ENCODE measurements around the gene PCDHGA1.
"Not testable (repeated sequence)": the region's sequence is repeated elsewhere in the genome, so short reads cannot be mapped to it uniquely, and the experiment has no call there.

Gene PCDHGA1

DNA sequence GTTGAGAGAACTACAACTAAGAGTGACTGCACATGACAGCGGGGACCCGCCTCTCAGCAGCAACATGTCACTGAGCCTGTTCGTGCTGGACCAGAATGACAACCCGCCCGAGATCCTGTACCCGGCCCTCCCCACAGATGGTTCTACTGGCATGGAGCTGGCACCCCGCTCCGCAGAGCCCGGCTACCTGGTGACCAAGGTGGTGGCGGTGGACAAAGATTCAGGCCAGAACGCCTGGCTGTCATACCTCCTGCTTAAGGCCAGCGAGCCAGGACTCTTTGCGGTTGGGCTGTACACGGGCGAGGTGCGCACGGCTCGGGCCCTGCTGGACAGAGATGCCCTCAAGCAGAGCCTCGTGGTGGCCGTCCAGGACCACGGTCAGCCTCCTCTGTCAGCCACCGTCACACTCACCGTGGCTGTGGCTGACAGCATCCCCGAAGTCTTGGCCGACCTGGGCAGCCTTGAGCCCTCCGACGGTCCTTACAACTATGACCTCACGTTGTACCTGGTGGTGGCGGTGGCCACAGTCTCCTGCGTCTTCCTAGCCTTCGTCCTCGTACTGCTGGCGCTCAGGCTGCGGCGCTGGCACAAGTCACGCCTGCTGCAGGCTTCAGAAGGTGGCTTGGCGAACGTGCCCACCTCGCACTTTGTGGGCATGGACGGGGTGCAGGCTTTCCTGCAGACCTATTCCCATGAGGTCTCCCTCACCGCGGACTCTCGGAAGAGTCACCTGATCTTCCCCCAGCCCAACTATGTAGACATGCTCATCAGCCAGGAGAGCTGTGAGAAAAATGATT is 54.4 kb downstream of the PCDHGA1 start:
- WGBS, 2 experiments (ENCODE audit: insufficient coverage in 2 of 2), result 94 to 95% methylated on average over 39 to 43 of the region's 43 CpGs
- peaks cover 31% of the 10 kb centered on the region for H3K9me3 ChIP-seq (ENCODE audit: control insufficient read depth, low read length)
- no peaks in the 10 kb centered on the region for H3K36me3 ChIP-seq (ENCODE audit: control insufficient read depth, insufficient read depth, low read length)
- no peak overlapping the region for H3K4me3 ChIP-seq (ENCODE audit: extremely low read depth, insufficient read depth, low read length, poor library complexity, severe bottlenecking)
- no peaks in the 10 kb centered on the region for H3K4me1 ChIP-seq (ENCODE audit: control insufficient read depth, insufficient read depth, low read length, poor library complexity, severe bottlenecking)
- H3K27ac ChIP-seq (ENCODE audit: low read depth, low read length, severe bottlenecking), result no peak overlapping the region

DNA sequence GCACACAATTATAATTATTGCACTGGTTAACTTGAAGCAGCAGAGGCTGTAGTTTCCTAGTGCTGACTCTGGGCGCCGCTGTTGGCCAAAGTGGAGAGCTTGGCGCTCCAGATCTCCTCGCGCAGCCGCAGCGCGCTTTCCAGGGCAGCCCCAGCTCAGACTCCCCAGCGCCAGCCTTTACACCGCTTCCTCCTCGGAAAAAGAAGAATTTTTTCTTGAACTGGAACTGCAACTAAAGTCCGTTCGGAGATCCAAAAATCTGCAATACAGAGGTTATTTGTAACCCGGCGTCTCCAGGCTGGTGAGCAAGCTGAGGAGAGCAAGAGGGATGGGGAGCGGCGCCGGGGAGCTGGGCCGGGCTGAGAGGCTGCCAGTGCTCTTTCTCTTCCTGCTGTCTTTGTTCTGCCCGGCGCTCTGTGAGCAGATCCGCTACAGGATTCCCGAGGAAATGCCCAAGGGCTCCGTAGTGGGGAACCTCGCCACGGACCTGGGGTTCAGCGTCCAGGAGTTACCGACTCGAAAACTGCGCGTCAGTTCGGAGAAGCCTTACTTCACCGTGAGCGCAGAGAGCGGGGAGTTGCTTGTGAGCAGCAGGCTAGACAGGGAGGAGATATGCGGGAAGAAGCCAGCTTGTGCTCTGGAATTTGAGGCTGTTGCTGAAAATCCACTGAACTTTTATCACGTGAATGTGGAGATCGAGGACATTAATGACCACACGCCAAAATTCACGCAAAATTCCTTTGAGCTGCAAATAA is 57.4 kb downstream of the PCDHGA1 start, which contains the start of gene PCDHGB4:
Gene PCDHGB4, plus strand, starts transcription at position 142 of the 755 bp plus-strand sequence. Its CDS starts 187 bp downstream, at position 329.
- H3K4me1 ChIP-seq (ENCODE audit: control insufficient read depth, insufficient read depth, low read length, poor library complexity, severe bottlenecking); H3K27ac ChIP-seq (ENCODE audit: low read depth, low read length, severe bottlenecking); H3K36me3 ChIP-seq (ENCODE audit: control insufficient read depth, insufficient read depth, low read length): not testable (repeated sequence)
- peaks cover 49% of the 10 kb centered on the region for H3K9me3 ChIP-seq (ENCODE audit: control insufficient read depth, low read length)
- H3K4me3 ChIP-seq (ENCODE audit: extremely low read depth, insufficient read depth, low read length, poor library complexity, severe bottlenecking), result peak within 1 kb of the TSS; percentile 18
- WGBS, 2 experiments (ENCODE audit: insufficient coverage in 2 of 2), result 64 to 74% methylated on average over 12 to 15 of the region's 40 CpGs

DNA sequence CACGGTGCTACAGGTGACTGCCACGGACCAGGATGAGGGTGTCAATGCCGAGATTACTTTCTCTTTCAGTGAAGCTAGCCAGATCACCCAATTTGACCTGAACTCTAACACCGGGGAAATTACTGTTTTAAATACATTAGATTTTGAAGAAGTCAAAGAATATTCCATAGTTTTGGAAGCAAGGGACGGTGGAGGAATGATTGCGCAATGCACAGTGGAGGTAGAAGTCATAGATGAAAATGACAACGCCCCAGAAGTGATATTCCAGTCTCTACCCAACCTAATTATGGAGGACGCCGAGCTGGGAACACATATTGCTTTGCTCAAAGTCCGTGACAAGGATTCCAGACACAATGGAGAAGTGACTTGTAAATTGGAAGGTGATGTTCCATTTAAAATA is 58.3 kb downstream of the PCDHGA1 start:
- H3K9me3 ChIP-seq (ENCODE audit: control insufficient read depth, low read length), result peaks cover 50% of the 10 kb centered on the region

DNA sequence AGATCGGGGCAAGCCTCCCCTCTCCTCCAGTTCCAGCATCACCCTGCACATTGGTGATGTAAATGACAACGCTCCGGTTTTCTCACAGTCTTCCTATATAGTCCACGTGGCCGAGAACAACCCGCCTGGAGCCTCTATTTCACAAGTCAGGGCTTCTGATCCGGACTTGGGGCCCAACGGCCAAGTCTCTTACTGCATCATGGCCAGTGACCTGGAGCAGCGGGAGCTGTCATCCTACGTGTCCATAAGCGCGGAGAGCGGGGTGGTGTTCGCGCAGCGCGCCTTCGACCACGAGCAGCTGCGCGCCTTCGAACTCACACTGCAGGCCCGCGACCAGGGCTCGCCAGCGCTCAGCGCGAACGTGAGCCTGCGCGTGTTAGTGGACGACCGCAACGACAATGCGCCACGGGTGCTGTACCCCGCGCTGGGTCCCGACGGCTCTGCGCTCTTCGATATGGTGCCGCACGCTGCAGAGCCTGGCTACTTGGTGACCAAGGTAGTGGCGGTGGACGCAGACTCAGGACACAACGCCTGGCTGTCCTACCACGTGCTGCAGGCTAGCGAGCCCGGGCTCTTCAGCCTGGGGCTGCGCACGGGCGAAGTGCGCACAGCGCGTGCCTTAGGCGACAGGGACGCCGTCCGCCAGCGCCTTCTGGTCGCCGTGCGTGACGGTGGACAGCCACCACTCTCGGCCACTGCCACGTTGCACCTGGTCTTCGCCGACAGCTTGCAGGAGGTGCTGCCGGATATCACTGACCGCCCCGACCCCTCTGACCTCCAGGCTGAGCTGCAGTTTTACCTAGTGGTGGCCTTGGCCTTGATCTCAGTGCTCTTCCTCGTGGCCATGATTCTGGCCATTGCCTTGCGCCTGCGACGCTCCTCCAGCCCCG is 59.1 kb downstream of the PCDHGA1 start:
- no peaks in the 10 kb centered on the region for H3K4me1 ChIP-seq (ENCODE audit: control insufficient read depth, insufficient read depth, low read length, poor library complexity, severe bottlenecking)
- WGBS, 2 experiments (ENCODE audit: insufficient coverage in 2 of 2), result 95 to 97% methylated on average over 70 to 77 of the region's 77 CpGs
- peaks cover 15% of the 10 kb centered on the region for H3K36me3 ChIP-seq (ENCODE audit: control insufficient read depth, insufficient read depth, low read length)
- peaks cover 56% of the 10 kb centered on the region for H3K9me3 ChIP-seq (ENCODE audit: control insufficient read depth, low read length)
- H3K4me3 ChIP-seq (ENCODE audit: extremely low read depth, insufficient read depth, low read length, poor library complexity, severe bottlenecking), result no peak overlapping the region
- H3K27ac ChIP-seq (ENCODE audit: low read depth, low read length, severe bottlenecking), result no peak overlapping the region

More for the DNA sequence above, 58.3 kb downstream of the PCDHGA1 start:
- Histone ChIP-seq H3K4me3 (ENCODE audit: extremely low read depth, insufficient read depth, low read length, poor library complexity, severe bottlenecking) (no peak overlapping the region), H3K27ac (ENCODE audit: low read depth, low read length, severe bottlenecking) (no peak overlapping the region), H3K36me3 (ENCODE audit: control insufficient read depth, insufficient read depth, low read length) (peaks cover 14% of the 10 kb centered on the region), H3K4me1 (ENCODE audit: control insufficient read depth, insufficient read depth, low read length, poor library complexity, severe bottlenecking) (no peaks in the 10 kb centered on the region)
- WGBS, 2 experiments (ENCODE audit: insufficient coverage in 2 of 2), result 94 to 98% methylated on average over 4 to 6 of the region's 10 CpGs

DNA sequence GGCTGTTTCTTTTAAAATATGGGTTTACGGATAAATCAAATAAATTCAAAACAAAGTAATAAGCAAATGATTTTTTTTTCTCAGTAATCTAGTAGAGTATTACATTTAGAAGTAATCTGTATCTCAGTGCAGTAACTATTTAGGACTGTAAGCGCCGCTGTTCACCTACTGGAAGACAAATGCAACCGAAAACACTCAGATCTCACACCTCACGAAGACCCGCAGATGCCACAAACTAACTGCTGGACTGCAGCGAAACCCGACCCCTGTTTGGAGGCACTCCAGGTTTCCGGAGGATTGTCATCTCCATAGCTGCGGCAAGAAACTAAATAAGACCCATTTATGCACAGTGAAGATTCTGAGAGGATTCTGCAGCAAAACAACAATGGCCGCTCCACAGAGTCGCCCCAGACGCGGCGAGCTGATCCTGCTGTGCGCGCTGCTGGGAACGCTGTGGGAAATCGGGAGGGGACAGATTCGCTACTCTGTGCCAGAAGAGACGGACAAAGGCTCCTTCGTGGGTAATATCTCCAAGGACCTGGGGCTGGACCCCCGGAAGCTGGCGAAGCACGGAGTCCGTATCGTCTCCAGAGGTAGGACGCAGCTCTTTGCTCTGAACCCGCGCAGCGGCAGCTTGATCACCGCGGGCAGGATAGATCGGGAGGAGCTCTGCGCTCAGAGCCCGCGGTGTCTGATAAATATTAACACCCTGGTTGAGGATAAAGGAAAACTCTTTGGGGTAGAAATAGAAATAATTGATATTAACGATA is 62.3 kb downstream of the PCDHGA1 start, which contains the start of gene PCDHGA8:
Gene PCDHGA8, plus strand, starts transcription at position 205 of the 770 bp plus-strand sequence. Its CDS starts 181 bp downstream, at position 386.
- Histone ChIP-seq H3K27ac (ENCODE audit: low read depth, low read length, severe bottlenecking) (no peak within 1 kb of the TSS), H3K9me3 (ENCODE audit: control insufficient read depth, low read length) (peaks cover 63% of the 10 kb centered on the region), H3K4me3 (ENCODE audit: extremely low read depth, insufficient read depth, low read length, poor library complexity, severe bottlenecking) (no peak within 1 kb of the TSS), H3K4me1 (ENCODE audit: control insufficient read depth, insufficient read depth, low read length, poor library complexity, severe bottlenecking) (no peaks in the 10 kb centered on the region), H3K36me3 (ENCODE audit: control insufficient read depth, insufficient read depth, low read length) (peaks cover 15% of the 10 kb centered on the region)
- 92 to 96% methylated on average over 31 to 37 of the region's 38 CpGs for WGBS, 2 experiments (ENCODE audit: insufficient coverage in 2 of 2)

DNA sequence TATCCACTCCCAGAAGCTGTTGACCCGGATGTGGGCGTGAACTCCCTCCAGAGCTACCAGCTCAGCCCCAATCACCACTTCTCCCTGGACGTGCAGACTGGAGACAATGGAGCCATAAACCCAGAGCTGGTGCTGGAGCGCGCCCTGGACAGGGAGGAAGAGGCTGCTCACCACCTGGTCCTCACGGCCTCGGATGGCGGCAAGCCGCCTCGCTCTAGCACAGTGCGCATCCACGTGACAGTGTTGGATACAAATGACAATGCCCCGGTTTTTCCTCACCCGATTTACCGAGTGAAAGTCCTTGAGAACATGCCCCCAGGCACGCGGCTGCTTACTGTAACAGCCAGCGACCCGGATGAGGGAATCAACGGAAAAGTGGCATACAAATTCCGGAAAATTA is 63.0 kb downstream of the PCDHGA1 start:
- Histone ChIP-seq H3K9me3 (ENCODE audit: control insufficient read depth, low read length) (peaks cover 63% of the 10 kb centered on the region), H3K4me1 (ENCODE audit: control insufficient read depth, insufficient read depth, low read length, poor library complexity, severe bottlenecking) (no peaks in the 10 kb centered on the region), H3K27ac (ENCODE audit: low read depth, low read length, severe bottlenecking) (no peak overlapping the region), H3K4me3 (ENCODE audit: extremely low read depth, insufficient read depth, low read length, poor library complexity, severe bottlenecking) (no peak overlapping the region), H3K36me3 (ENCODE audit: control insufficient read depth, insufficient read depth, low read length) (peaks cover 15% of the 10 kb centered on the region)
- WGBS, 2 experiments (ENCODE audit: insufficient coverage in 2 of 2), result 95% methylated on average over 19 to 20 of the region's 21 CpGs

DNA sequence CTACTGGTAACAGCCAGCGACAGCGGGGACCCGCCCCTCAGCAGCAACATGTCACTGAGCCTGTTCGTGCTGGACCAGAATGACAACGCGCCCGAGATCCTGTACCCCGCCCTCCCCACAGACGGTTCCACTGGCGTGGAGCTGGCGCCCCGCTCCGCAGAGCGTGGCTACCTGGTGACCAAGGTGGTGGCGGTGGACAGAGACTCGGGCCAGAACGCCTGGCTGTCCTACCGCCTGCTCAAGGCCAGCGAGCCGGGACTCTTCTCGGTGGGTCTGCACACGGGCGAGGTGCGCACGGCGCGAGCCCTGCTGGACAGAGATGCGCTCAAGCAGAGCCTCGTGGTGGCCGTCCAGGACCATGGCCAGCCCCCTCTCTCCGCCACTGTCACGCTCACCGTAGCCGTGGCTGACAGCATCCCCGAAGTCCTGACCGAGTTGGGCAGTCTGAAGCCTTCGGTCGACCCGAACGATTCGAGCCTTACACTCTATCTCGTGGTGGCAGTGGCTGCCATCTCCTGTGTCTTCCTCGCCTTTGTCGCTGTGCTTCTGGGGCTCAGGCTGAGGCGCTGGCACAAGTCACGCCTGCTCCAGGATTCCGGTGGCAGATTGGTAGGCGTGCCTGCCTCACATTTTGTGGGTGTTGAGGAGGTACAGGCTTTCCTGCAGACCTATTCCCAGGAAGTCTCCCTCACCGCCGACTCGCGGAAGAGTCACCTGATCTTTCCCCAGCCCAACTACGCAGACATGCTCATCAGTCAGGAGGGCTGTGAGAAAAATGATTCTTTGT is 64.3 kb downstream of the PCDHGA1 start:
- not testable (repeated sequence) for H3K4me3 ChIP-seq (ENCODE audit: extremely low read depth, insufficient read depth, low read length, poor library complexity, severe bottlenecking); H3K27ac ChIP-seq (ENCODE audit: low read depth, low read length, severe bottlenecking); H3K4me1 ChIP-seq (ENCODE audit: control insufficient read depth, insufficient read depth, low read length, poor library complexity, severe bottlenecking)
- Histone ChIP-seq H3K36me3 (ENCODE audit: control insufficient read depth, insufficient read depth, low read length) (peaks cover 15% of the 10 kb centered on the region), H3K9me3 (ENCODE audit: control insufficient read depth, low read length) (peaks cover 63% of the 10 kb centered on the region)
- 93 to 96% methylated on average over 18 to 35 of the region's 53 CpGs for WGBS, 2 experiments (ENCODE audit: insufficient coverage in 2 of 2)

DNA sequence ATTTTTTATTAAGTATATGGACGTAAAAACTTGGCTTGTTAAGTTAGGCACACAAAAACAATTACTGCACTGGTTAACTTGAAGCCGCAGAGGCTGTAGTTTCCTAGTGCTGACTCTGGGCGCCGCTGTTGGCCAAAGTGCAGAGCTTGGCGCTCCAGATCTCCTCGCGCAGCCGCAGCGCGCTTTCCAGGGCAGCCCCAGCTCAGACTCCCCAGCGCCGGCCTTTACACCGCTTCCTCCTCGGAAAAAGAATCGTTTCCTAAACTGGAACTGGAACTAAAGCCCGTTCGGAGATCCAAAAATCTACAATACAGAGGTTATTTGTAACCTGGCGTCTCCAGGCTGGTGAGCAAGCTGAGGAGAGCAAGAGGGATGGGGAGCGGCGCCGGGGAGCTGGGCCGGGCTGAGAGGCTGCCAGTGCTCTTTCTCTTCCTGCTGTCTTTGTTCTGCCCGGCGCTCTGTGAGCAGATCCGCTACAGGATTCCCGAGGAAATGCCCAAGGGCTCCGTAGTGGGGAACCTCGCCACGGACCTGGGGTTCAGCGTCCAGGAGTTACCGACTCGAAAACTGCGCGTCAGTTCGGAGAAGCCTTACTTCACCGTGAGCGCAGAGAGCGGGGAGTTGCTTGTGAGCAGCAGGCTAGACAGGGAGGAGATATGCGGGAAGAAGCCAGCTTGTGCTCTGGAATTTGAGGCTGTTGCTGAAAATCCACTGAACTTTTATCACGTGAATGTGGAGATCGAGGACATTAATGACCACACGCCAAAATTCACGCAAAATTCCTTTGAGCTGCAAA is 67.6 kb downstream of the PCDHGA1 start, which contains the start of gene PCDHGB5:
Gene PCDHGB5, plus strand, starts transcription at position 192 of the 796 bp plus-strand sequence. Its CDS starts 181 bp downstream, at position 373.
- not testable (repeated sequence) for H3K27ac ChIP-seq (ENCODE audit: low read depth, low read length, severe bottlenecking); H3K4me3 ChIP-seq (ENCODE audit: extremely low read depth, insufficient read depth, low read length, poor library complexity, severe bottlenecking); H3K4me1 ChIP-seq (ENCODE audit: control insufficient read depth, insufficient read depth, low read length, poor library complexity, severe bottlenecking)
- peaks cover 12% of the 10 kb centered on the region for H3K36me3 ChIP-seq (ENCODE audit: control insufficient read depth, insufficient read depth, low read length)
- H3K9me3 ChIP-seq (ENCODE audit: control insufficient read depth, low read length), result peaks cover 48% of the 10 kb centered on the region
- WGBS, 2 experiments (ENCODE audit: insufficient coverage in 2 of 2), result 85 to 92% methylated on average over 14 of the region's 43 CpGs

DNA sequence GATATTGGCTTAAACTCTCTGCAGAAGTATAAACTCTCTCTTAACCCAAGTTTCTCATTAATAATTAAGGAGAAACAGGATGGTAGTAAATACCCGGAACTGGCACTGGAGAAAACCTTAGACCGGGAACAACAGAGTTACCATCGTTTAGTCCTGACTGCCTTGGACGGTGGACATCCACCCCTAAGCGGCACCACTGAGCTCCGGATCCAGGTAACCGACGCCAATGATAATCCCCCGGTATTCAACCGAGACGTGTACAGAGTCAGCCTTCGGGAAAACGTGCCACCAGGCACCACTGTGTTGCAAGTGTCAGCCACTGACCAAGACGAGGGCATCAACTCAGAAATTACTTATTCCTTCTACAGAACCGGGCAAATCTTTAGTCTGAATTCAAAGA is 68.3 kb downstream of the PCDHGA1 start:
- peaks cover 6% of the 10 kb centered on the region for H3K36me3 ChIP-seq (ENCODE audit: control insufficient read depth, insufficient read depth, low read length)
- H3K4me1 ChIP-seq (ENCODE audit: control insufficient read depth, insufficient read depth, low read length, poor library complexity, severe bottlenecking), result no peaks in the 10 kb centered on the region
- WGBS, 2 experiments (ENCODE audit: insufficient coverage in 2 of 2), result 91 to 96% methylated on average over 14 of the region's 15 CpGs
- no peak overlapping the region for H3K4me3 ChIP-seq (ENCODE audit: extremely low read depth, insufficient read depth, low read length, poor library complexity, severe bottlenecking)
- peaks cover 47% of the 10 kb centered on the region for H3K9me3 ChIP-seq (ENCODE audit: control insufficient read depth, low read length)
- no peak overlapping the region for H3K27ac ChIP-seq (ENCODE audit: low read depth, low read length, severe bottlenecking)
